ENCODE measurements around the gene CALN1.

- TF ChIP-seq, protein P1, sequence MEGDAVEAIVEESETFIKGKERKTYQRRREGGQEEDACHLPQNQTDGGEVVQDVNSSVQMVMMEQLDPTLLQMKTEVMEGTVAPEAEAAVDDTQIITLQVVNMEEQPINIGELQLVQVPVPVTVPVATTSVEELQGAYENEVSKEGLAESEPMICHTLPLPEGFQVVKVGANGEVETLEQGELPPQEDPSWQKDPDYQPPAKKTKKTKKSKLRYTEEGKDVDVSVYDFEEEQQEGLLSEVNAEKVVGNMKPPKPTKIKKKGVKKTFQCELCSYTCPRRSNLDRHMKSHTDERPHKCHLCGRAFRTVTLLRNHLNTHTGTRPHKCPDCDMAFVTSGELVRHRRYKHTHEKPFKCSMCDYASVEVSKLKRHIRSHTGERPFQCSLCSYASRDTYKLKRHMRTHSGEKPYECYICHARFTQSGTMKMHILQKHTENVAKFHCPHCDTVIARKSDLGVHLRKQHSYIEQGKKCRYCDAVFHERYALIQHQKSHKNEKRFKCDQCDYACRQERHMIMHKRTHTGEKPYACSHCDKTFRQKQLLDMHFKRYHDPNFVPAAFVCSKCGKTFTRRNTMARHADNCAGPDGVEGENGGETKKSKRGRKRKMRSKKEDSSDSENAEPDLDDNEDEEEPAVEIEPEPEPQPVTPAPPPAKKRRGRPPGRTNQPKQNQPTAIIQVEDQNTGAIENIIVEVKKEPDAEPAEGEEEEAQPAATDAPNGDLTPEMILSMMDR (IDR thresholded peaks at IDR 0.05; ENCODE audit: control extremely low read depth in 1 of 3, insufficient read depth in 1 of 3, low read depth in 1 of 3, low read length in 3 of 3) = no peak
- no peak for TF ChIP-seq CBX5 (IDR thresholded peaks at IDR 0.05; ENCODE audit: low read depth, low read length)
- no peak for TF ChIP-seq POLR2A (IDR thresholded peaks at IDR 0.05; ENCODE audit: control extremely low read depth in 1 of 2, low read depth in 2 of 2, low read length in 2 of 2)
- no peak for TF ChIP-seq SRF (IDR thresholded peaks at IDR 0.05; ENCODE audit: low read depth, low read length)
- no peak for TF ChIP-seq EP300 (IDR thresholded peaks at IDR 0.05; ENCODE audit: borderline replicate concordance in 1 of 2, low read depth in 2 of 2, low read length in 2 of 2)
- TF ChIP-seq BCL11A (IDR thresholded peaks at IDR 0.05; ENCODE audit: low read depth in 2 of 2, low read length in 2 of 2) = no peak
Observed at GRCh38 chr7:72446591-72447462, 34.7 kb upstream of the CALN1 start.

Data from H1 (cell line).